ENCODE data around the gene EEPD1.

EEPD1 gene

DNA sequence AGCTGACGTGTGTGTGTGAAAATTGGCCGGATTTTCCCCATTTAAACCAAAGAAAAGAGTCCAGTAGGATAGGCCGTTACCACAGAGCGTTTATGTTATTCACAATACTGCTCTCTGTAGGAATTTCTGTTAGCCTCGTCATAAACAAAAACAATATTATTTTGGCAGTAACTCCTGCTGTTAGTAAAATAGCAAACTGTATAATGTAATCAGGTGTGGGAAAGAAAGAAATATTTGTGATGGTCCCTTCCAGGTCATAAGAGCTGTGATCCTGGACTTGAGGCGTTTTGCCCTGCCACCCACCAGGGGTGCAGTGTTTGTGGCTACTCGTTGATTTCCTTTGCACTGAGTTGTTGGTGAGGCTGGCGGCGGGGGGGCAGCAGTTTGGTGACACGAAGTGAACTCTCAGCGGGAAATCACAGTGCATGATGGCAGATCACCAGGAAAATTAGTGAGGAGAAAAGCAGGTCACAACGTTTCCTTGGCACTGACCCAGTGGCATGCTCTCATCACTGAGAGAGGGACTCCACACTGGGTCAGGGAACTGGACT is 2.8 kb downstream of the EEPD1 start:
- no peak for DNase-seq (ENCODE audit: low read depth)

DNA sequence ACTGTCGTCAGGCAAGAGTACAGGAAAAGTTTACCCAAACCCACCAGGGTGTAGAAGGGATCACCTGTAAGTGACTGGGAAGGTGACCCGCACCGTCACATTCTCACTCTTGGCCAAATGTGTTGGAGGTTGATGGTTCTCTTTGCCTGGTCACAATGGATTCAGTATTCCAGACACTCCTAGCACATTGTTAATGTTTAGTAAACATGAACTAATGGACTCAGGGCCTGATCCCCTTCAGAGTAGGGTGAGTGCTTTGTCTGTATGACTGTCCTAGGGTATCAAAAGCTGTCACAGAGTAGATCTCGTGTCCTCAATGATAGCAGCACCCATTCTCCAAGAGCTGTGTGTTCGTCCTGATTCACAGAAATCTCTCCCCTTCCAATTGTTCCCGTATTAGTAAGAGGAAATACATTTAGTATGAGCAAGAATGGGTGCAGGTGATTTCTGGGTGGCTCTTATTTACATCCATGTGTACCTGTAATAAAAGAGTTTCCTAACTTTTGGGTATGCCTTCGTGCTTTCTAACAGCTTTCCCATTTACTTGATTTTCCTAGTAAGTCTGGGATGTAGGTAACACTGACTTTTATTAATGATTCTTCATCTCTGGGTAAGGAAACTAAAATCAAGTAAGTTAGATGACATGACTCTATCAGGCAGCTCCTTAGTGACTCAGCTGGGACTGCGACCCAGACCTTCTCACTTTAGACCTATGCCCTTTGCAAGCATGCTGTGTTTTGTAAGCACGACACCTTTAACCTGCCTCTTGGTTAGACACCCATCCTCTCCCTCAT is 4.7 kb downstream of the EEPD1 start:
- no peak for DNase-seq (ENCODE audit: low read depth)

DNA sequence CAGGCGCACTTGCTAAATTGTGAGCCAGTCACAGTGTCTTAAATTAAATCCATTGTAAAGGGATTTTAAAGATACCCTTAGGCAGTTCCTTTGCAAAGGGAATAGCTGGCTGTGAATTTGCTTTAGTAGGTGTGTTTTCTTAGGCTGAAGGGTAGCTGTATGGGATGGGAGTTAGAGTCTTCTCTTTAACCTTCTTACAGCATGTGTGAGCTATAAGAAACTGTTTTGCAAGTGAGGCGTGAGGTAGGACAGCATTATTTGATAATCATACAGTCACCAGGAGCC is 5.2 kb downstream of the EEPD1 start:
- DNase-seq (ENCODE audit: low read depth) = no peak

DNA sequence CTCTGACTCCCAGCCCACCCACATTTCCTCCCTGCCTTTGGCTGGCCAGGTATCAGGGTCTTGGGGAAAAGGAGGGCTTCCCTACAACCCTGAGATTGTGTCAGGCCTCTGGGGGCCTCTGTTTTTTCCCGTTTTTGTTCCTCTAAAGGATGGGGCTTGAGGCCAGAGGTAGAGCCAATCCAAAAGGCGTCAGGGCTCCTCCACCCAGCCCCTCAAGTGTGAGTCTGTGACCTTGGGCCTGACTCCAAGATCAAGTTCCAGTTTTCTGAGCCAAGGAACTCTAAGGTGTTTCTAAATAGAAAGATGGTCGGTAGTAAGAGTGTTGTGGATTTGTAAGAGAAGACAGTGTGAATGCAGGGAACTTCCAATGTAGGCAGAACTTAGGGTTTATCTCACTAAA is 6.6 kb downstream of the EEPD1 start:
- no peak for DNase-seq (ENCODE audit: low read depth)

DNA sequence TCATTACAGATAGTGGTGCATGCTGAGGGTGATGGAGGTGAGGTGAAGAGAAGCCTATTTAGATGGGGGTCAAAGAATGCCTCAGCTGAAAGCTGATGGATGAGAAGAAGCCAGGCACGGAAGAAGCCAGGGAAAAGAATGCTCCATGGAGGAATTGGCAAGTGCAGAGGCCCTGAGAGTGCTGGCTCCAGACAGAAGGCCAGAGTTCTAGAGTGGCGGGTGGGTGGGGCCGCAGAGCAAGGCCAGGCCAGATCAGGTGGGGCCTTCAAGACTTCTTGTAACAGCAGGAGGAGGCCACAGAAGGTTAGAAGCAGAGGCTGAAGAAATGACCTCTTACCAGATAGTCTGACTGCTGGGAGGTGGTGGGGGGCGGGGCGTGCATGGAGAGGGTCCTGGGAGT is 7.3 kb downstream of the EEPD1 start:
- no peak for DNase-seq (ENCODE audit: low read depth)

DNA sequence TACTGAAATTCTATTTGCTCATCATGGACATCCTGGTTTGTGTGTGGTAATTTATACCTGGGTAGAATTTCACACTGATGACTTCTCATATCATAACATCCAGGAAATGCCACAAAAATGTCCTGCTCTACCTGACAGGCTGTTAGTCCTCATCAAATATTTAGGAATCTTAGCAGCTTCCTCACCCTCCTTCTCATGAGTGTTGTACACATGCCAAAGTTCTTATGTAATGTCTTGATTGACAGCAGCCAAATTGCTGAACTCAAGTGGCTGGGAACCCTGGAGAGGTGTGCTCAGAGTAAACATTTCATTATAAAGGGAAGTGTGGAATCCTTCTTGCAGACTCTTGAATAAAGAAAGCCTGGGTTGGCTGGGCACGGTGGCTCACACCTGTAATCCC is 8.9 kb downstream of the EEPD1 start:
- DNase-seq (ENCODE audit: low read depth) = no peak

DNA sequence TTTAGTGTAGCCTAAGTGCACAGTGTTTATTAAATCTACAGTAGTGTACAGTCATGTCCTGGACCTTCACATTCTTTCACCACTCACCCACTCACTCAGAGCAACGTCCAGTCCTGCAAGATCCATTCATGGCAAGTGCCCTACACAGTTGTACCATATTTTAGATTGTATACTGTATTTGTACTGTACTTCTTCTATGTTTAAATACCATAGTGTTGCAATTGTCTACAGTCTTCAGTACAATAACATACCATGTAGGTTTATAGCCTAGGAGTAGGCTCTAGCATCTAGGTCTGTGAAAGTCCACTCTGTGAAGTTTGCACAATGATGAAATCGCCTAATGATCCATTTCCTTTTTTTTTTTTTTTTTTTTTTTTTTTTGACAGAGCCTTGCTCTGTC is 12.0 kb downstream of the EEPD1 start:
- no peak for DNase-seq (ENCODE audit: low read depth)

DNA sequence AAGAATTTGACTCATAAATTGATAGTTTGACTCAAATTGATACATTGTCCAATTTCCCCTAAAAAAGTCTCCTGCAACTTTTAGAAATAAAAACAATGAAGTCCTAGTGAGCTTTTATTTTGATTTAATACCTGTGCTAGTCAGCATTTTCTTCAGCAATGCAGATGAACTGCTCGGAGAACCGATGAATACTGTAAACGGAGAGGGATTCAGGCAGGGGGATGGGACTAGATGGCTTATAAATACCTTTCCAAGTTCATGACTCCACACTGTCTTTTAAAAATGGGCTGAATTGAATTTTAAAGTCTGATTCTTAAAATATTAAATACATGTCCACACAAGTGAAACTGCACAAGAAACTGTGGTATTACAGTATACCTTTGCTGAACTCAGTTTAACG is 12.7 kb downstream of the EEPD1 start:
- no peak for DNase-seq (ENCODE audit: low read depth)

DNA sequence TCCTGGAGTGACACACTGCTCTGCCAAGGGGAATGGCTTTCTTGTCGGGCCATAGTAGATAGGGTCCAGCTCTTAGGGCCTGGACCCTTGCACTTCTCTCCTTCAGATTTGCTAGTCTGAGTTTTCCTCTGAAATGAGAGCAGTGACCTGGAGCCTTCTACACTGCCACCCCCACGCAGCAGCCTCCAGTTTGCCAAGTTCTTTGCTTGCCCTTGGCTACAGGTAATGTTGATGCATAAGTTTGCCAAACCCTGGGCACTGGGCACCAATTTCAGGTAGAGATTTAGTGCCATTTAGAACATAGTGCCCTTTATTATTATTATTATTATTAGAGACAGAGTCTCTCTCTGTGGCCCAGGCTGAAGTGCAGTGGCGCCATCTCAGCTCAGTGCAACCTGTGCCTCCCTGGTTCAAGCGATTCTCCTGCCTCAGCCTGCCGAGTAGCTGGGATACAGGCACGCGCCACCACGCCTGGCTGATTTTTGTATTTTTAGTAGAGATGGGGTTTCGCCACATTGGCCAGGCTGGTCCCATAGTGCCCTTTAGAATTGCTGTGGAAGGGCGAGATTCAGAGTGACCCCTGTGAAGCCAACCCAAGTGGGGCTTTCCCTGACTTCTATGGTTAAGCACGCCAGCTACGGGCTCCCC is 14.5 kb downstream of the EEPD1 start:
- no peak for DNase-seq (ENCODE audit: low read depth)

DNA sequence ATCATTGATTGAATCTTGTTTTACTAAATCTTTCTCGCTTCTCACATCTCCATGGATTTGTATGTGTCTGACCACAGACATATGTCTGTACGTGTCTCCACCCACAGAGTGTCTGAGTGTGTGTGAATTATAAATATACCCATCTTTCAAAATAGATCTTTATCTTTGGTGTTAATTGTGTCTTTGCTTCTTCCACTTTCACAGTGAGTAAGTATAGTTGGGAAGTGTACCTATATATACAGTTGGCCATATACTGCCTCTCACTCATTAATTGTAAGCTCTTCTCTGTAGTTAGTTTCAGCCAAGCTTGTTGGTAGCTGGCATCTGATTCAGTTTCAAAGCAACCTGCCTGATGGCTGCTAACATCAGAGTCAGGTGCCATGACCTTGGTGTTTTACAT is 18.4 kb downstream of the EEPD1 start:
- no peak for DNase-seq (ENCODE audit: low read depth)

DNA sequence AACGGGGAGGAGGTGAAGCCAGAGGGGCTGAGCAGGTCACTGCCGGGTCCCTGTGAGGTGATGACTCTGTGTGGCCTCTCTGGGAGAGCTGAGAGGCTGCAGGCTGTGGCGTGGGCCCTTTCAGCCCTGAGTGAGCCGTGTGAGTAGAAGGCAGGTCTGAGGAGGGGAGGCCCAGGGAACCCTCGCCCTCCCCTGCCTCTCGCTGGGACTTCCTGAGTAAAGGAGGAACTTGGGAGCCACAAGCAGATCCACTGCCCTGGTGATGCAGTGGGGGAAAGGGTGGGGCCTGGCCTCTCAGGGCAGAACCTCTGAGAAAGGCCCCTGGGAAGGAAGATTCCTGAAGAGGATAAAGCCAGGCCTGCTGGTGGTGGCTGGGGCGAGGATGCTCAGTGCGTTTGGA is 22.8 kb downstream of the EEPD1 start:
- DNase-seq (ENCODE audit: low read depth) = no peak

DNA sequence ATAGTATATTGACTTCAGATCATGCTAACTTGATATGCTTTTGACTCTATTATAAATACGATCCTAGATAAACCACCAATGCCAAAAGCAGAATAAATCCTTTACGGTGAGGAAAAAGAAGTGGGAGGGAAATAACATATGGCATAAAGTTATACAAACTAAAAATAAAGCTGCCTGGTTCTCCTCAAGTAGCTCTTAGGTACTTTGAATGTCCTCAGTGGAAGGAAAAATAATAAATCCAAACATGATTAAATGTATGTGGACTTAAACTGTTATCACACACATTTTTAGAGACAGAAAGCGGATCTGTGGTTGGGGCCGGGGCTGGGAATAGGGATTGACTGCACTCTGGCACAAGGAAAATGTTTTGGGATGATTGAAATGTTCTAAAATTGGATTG is 23.6 kb downstream of the EEPD1 start:
- no peak for DNase-seq (ENCODE audit: low read depth)

DNA sequence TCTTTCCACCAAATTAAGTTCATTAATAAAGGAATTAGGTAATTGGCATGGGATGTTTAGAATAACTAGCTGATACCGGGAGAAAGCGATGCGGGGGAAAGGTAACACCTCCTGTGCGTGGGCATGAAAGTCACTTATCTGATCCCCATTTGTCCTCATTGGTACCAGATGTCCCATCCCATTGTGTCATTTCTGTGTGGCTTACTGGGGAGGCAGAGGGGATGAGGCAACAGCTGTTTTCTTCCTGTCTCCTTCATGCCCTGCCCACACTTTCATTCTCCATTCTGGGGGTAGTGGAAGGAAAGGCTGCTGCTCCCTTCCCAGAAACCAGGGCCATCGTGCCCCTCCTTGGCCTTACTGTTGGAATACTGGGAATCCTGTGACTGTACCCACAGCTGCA is 27.1 kb downstream of the EEPD1 start:
- DNase-seq (ENCODE audit: low read depth) = no peak

DNA sequence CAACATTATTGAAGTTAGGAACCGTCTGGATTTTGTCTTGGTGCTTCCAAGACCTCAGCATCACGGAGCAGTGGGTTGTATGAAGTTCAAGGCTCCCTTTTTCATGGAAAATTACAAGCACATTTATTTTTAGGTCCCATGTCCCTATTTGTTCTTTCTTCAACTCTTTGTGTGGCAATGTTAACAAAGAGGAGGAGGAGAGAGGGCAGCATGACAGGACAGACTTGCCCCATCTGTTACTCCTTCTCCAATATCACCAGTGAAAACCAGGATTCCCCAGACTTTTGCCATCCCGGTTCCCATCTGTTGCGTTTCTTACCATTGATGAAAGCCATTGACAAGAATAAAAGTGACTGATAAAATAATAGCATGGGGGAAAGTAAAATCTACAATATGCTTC is 28.6 kb downstream of the EEPD1 start:
- DNase-seq (ENCODE audit: low read depth) = no peak

DNA sequence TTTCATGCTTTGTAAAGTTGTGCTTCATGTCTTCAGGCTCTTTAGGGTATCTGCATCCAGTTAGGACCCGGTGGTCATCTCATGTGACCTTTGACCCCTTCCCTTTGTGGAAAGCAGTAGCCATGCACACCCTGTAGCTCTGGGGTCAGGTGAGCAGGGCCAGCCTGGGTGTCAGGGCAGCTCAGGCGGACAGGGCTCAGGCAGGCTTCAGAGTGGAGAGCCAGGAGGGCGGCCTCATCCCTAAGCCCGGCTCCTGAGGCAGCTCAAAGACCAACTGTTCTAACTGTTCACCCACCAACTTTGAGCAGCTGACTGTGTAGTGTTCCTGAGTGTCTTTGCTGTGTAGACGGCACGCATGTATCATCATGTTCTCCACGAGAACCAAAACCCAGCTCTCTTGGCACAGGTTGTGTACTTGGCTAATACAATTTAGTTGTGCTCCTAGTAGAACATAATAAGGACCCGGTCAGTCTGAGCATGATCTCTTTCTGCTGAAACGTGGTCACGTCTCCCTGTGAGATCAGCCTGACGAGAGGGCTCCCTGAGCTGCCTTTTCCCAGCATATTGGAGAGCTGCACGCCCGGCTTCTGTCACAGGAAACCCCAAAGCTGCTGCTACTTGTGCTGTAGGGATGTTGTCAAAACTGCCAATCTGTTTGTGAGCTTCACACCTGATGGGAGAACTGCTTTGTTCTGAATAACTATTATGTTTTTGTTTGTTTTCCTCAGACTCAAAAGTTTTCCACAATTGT is 30.0 kb downstream of the EEPD1 start:
- no peak for DNase-seq (ENCODE audit: low read depth)

DNA sequence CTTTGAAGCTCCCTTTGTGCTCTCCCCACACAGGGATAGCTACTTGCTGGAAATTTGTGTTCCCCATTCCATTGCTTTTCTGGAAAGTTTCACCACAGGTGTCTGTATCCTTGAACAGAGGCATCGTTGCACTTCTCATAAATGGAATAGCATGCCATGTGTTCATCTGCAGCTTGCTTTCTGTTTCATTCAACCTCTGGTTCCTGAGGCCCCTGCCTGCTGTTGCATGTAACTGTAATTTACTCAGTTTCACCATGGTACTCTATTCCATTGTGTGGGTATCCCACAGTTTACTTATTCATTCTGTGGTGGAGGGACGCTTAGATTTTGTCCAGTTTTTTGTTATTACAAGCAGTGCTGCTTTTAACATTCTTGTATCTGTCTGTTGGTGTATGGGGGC is 32.0 kb downstream of the EEPD1 start:
- no peak for DNase-seq (ENCODE audit: low read depth)

DNA sequence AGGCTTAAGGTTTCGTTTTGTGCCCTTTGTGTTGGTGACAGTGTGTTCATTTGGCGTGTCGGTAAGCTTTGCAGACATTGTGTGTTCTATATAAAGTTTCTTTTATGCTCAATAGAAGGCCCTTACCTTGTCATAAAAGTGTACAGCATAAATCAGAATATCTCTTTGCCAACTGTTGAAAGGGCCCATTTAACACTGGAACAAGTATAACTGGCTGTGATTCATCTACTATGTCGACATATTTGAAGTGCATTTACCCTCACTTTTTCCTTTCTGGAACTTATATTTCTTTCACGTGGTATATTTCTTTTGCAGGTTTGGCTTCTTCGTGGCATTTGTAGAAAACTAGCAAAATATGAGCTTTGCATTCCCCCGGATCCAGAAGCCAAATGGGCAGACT is 32.7 kb downstream of the EEPD1 start:
- no peak for DNase-seq (ENCODE audit: low read depth)

DNA sequence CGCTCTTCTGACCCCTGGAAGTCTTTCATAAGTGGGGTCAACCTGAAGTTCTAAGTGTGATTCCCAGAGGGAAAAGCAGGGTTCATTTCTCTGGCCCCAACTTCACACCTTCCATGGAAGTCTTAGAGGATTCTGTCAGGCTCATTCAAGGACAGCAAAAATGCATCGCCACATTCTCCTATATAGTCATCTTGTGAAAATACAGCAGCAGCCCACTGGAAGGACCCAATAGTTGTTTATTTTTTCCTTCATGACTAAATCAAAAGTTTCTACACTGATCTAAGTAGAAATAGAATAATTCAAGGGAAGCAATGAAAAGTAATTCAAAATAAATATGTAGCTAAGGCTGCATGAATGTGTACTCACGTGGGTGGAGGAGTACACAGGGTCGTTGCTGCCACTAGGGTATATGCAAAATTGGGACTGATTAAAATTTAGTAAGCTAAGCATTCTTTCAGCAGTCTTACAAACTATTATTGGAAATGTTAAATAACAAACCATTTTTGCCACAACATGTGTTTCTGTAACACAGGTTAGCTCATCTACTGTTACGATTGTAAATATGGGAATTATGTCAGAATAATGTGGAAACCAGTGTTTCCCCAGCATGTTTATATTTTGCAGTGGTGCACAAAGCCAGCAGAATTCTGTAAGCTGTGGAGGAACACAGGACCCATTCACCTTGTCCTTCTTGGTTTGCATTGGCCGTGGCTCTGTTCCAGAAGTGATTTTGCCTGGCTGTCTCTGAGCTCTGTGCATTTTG is 33.5 kb downstream of the EEPD1 start:
- DNase-seq (ENCODE audit: low read depth) = no peak

DNA sequence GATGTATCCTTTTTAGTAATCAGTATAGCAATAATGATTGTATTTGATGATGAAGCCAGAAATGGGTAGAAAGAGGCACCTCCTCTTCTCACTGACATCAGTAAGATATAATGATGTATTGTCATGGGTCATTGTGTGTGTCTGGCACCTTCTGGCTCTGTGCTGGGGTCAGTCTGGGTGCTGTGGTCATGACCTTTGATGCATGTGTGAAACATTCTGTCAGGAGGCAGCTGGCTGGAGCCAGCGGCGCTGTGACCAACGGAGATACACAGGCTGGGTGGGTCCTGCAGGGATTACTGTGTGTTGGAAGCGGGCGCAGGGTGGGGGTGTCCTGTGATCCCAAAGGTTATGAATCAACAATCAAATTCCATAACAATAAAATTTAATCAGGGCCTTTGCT is 35.2 kb downstream of the EEPD1 start:
- no peak for DNase-seq (ENCODE audit: low read depth)

DNA sequence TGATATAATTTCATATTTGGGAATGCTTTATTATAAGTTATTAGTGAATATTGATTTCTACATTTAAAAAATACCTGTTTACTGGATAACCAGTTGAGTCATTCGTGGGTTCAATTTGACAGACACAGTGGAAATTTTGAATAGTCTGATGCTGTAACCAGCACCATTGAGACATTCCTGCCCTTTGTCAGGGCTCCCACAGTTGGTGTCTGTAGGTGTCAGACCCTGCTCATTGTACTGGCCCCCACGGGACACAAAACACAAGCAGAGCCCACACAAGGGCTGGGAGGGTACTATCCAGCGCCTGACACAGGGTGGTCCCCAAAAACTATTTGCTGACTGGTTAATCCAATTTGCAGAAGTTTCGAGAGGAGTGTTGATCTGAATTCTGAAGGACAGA is 35.9 kb downstream of the EEPD1 start:
- DNase-seq (ENCODE audit: low read depth) = no peak

DNA sequence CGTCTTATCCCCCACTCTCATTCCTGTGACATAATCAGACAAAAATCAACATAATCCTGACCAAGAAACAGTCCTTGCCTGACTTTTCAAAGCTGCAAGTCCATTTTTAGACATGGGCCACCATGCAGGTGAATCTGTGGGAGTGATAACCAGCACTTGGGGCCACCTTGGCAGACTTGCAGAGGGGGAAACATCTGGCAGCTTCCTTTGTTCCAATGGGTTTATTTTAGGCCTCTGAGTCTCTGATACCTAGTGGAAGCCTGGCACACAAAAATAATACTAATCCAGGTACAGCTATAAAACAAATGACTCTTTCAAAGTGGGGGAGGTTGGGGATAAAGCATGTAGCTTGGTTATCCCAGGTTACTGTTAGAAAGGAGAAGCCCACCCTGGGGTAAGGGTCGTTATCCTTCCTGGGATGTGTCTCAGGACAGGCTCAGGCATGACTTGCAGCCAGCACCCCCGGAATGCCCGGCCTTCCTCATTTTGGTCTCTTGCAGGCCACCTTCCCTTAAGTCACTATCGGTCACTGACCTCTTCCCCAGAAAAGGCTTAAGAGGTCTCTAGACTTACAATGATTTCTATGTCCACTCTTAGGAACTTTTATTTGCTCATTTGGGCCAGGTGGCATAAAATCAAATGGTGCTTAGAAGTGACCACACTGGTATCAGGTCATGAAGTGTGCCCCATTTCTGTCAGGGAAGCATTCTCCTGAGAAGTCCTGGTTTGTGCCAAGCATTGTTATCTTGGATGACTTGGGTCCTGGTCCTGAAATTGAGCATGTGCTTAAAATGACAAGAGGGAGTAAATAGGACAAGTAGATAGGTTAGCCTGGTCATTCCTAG is 37.6 kb downstream of the EEPD1 start:
- no peak for DNase-seq (ENCODE audit: low read depth)
